ENCODE data around the gene STAT3. TPM values are rescaled to one million over a fixed set of nuclear protein-coding genes. Genes with fewer than 3 reads are reported as not detected.

STAT3 gene
- total and polyA plus RNA-seq, 9 of the 15 experiments (the other 6 are each of a cell fraction or from before 2014, with no cell fraction given) = 90.0 to 179 (median 114) TPM

- no TSS peak for BruUV-seq (replicated peaks)
- no peaks in the 10 kb centered on the region for H3K9me1 ChIP-seq (ENCODE audit: control insufficient read depth, insufficient read depth, low read length)
- FAIRE-seq (no peak), ATAC-seq (no peak), DNase-seq (ENCODE audit: extremely low read depth in 1 of 4, low spot score in 3 of 4) (no peak)
- no peaks in the 10 kb centered on the region for H3K9me3 ChIP-seq (replicated peaks; ENCODE audit: control insufficient read depth, insufficient read depth, low read depth, low read length)
- H3K4me1 ChIP-seq (replicated peaks in 1 of 2; ENCODE audit: control insufficient read depth in 2 of 2, insufficient read depth in 2 of 2, low read length in 2 of 2) = no peaks in the 10 kb centered on the region
- CTCF ChIA-PET (ENCODE audit: low intra/inter-chr PET ratio) = no interaction called here
- no peak overlapping the region for H2AFZ ChIP-seq (ENCODE audit: low read depth, low read length)
- H3K4me2 ChIP-seq (ENCODE audit: insufficient read depth, low read length) = no peak overlapping the region
- H3K27ac ChIP-seq (ENCODE audit: extremely low read depth, low read depth, low read length) = no peak overlapping the region
- POLR2A ChIA-PET = interaction anchor here (0.6 to 1.2 kb wide), 2 partner anchors 22 to 181 kb away, joined by 3 read pairs; no protein-coding TSS in a partner anchor
- 95% methylated on average over 3 of the region's 3 CpGs for WGBS (ENCODE audit: insufficient coverage, low coverage, missing lambda C conversion rate)
- no peaks in the 10 kb centered on the region for H3K79me2 ChIP-seq (ENCODE audit: control insufficient read depth, insufficient read depth, low read length)
- no peak overlapping the region for H3K9ac ChIP-seq (ENCODE audit: insufficient read depth in 1 of 2, low read depth in 2 of 2, low read length in 2 of 2)
- in situ Hi-C loops (cut with MboI) = no loop called here
- no peaks in the 10 kb centered on the region for H3K27me3 ChIP-seq (ENCODE audit: control insufficient read depth in 2 of 2, insufficient read depth in 2 of 2, low read length in 2 of 2)
- peaks cover 79% of the 10 kb centered on the region for H3K36me3 ChIP-seq (ENCODE audit: control insufficient read depth, insufficient read depth, low read length)
- no peak overlapping the region for H3K4me3 ChIP-seq
- H4K20me1 ChIP-seq (replicated peaks; ENCODE audit: control insufficient read depth, insufficient read depth, low read length) = no peaks in the 10 kb centered on the region
- intact Hi-C loops (cut with micrococcal nuclease) = no loop called here
- TF ChIP-seq ARID3B (CRISPR knock-in tag; IDR thresholded peaks at IDR 0.05; ENCODE audit: borderline replicate concordance) = no peak
- TF ChIP-seq, protein P1, sequence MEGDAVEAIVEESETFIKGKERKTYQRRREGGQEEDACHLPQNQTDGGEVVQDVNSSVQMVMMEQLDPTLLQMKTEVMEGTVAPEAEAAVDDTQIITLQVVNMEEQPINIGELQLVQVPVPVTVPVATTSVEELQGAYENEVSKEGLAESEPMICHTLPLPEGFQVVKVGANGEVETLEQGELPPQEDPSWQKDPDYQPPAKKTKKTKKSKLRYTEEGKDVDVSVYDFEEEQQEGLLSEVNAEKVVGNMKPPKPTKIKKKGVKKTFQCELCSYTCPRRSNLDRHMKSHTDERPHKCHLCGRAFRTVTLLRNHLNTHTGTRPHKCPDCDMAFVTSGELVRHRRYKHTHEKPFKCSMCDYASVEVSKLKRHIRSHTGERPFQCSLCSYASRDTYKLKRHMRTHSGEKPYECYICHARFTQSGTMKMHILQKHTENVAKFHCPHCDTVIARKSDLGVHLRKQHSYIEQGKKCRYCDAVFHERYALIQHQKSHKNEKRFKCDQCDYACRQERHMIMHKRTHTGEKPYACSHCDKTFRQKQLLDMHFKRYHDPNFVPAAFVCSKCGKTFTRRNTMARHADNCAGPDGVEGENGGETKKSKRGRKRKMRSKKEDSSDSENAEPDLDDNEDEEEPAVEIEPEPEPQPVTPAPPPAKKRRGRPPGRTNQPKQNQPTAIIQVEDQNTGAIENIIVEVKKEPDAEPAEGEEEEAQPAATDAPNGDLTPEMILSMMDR (IDR thresholded peaks at IDR 0.05 in 2 of 3, conservative IDR thresholded peaks at IDR 0.05 in 1 of 3; ENCODE audit: insufficient read depth in 2 of 3, low read depth in 1 of 3, low read length in 3 of 3) = peak in 1 of 3 experiments; percentile 1; a peak in 1 of 6 replicates
Measured at GRCh38 chr17:42334677-42335076, 53.6 kb downstream of the STAT3 start.
